Stimulated activated CD8-positive, alpha-beta memory T cell treated with anti-CD3 and anti-CD28 coated beads, Interleukin-12 subunit alpha, Interleukin-12 subunit beta, amount 100 ng/mL, for 1 hour (primary cell): ENCODE data around the gene CARD14.
"Not testable (repeated sequence)": the region's sequence is repeated elsewhere in the genome, so short reads cannot be mapped to it uniquely, and the experiment has no call there.

Experiments
- DNase-seq: peaks from one replicate; pipeline ENCODE4 v3.0.0-alpha.2; 2020; ENCODE audit warnings: low read depth

CARD14 gene

GRCh38 chr17:80248894-80249710, 79.3 kb downstream of the CARD14 start:
- DNase-seq, result no peak

GRCh38 chr17:80251966-80252365, 82.1 kb downstream of the CARD14 start:
- no peak for DNase-seq

DNA sequence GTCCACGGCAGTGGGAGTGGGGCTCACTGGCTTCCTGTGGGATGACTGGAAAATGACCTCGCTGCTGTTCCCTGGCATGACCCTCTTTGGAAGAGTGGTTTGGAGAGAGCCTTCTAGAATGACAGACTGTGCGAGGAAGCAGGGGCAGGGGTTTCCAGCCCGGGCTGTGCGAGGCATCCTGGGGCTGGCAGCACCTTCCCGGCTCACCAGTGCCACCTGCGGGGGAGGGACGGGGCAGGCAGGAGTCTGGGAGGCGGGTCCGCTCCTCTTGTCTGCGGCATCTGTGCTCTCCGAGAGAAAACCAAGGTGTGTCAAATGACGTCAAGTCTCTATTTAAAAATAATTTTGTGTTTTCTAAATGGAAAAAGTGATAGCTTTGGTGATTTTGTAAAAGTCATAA, 83.0 kb downstream of the CARD14 start:
- peak; percentile 73 for DNase-seq

DNA sequence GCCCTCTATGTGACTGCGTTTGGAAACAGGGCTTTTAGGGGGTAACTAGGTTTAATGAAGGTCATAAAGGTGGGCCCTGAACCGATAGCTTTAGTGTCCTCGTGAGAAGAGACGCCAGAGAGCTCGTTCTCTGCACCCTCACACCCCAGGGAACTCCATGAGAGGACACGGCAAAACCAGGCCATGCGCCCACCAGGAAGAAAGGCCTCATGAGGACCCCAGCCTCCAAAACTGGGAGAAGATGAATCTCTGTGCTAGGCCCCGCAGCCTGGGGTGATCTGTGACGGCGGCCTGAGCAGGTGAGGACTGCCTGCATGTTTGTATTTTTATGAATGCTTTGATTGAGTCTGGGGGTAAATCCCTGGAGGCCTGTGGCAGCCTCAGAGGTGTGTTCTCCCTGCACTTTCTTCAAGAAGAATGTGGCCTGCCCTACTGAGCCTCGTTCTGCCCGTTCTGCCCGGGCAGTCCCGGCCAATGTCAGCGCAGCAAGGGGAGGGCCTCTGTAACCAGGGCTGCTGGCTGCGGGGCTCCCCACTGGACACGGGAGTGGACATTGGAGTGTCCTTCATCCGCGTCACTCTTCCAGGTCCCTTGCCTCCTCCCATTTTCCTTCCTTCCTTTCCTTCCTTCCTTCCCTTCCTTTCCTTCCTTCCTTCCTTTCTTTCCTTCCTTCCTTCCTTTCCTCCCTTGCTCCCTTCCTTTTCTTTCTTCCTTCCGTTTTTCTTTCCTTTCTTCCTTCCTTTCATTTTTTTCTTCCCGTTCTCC, 84.0 kb downstream of the CARD14 start:
- DNase-seq, result no peak

DNA sequence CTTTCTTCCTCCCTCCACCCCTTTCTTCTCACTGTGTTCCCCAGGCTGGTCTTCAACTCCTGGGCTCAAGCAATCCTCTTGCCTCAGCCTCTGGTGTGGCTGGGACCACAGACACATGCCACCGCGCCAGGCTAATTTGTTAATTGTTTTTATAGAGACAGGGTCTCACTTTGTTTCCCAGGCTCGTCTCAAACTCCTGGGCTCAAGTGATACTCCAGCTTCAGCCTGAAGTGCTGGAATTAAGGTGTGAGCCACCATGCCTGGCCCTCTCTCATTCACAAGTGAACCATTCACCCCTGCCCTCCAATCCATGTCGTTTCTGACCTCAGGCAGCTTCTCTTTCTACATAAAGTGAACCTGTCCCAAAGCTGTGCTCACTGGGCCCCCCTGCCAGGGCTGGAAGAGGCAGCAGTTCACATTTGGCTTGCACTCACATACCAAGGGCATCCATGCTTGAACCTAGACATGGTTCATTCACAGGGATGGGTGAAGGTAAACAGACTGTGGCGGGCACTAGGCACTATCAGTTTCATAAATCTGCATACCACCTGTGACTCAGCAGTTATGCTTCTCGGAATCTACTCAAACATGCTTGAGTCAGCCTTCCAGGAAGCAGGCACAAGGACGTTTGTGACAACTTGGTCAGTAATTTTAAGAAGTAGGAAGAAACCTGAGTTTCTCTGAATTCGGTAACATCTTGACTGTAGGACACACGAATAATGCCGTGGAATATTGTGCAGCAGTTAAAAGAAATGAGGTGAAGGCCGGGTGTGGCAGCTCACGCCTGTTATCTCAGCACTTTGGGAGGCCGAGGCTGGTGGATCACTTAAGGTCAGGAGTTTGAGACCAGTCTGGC, 84.8 kb downstream of the CARD14 start:
- DNase-seq, result no peak

DNA sequence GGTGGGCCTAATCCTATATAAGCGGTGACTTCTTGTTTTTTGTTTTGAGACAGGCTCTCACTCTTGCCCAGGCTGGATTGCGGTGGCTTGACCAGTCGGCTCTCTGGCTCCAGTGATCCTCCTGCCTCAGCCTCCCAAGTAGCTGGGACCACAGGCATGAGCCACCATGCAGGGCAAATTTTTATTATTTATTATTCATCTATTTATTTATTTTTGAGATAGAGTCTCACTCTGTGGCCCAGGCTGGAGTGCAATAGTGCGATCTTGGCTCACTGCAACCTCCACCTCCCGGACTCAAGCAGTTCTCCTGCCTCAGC, 86.2 kb downstream of the CARD14 start:
- no peak for DNase-seq

- DNase-seq, result no peak
Measured at GRCh38 chr17:80257716-80258213, 87.9 kb downstream of the CARD14 start.

- not testable (repeated sequence) for DNase-seq
Measured at GRCh38 chr17:80258296-80258695, 88.5 kb downstream of the CARD14 start.
